ENCODE results near the gene RPS6KA4.

DNA sequence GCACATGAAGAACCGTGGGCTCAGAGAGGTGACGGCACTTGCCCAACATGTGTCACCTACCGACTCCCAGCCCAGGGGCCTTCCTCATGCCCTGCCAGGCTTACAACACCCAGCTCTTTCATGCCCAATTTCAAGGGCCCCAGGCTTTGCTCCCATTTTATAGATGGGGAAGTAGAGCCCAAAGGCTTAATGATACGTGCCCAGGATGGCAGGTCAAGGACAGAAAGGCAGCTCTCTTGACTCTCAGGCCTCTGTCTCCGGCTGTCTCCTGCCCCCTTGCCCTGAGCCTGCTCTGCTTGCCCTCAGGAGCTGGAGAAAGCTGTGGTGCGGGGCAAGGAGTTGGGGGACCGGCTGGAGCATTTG, 10.0 kb upstream of the RPS6KA4 start:
- TF ChIP-seq, protein P1, sequence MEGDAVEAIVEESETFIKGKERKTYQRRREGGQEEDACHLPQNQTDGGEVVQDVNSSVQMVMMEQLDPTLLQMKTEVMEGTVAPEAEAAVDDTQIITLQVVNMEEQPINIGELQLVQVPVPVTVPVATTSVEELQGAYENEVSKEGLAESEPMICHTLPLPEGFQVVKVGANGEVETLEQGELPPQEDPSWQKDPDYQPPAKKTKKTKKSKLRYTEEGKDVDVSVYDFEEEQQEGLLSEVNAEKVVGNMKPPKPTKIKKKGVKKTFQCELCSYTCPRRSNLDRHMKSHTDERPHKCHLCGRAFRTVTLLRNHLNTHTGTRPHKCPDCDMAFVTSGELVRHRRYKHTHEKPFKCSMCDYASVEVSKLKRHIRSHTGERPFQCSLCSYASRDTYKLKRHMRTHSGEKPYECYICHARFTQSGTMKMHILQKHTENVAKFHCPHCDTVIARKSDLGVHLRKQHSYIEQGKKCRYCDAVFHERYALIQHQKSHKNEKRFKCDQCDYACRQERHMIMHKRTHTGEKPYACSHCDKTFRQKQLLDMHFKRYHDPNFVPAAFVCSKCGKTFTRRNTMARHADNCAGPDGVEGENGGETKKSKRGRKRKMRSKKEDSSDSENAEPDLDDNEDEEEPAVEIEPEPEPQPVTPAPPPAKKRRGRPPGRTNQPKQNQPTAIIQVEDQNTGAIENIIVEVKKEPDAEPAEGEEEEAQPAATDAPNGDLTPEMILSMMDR (IDR thresholded peaks at IDR 0.05): no peak
- TF ChIP-seq POLR2A (IDR thresholded peaks at IDR 0.05) (no peak), EP300 (IDR thresholded peaks at IDR 0.05) (no peak)

Measured in tibial nerve (tissue), 4 donors.